Activated naive CD4-positive, alpha-beta T cell treated with anti-CD3 and anti-CD28 coated beads, Interleukin-2, amount 50 U/mL, for 24 hours (primary cell): ENCODE results near the gene NUP50.
A peak's percentile ranks its signal among the peaks of the same experiment; 100 is the strongest.

Experiments used
- H3K27ac Mint-ChIP-seq: one replicate; pipeline ENCODE4 v1.8.0; 2021; ENCODE audit warnings: mild to moderate bottlenecking, mixed read lengths
- H3K27me3 Mint-ChIP-seq: one replicate; pipeline ENCODE4 v1.8.0; 2021; ENCODE audit warnings: mixed read lengths
- H3K36me3 Mint-ChIP-seq: one replicate; pipeline ENCODE4 v1.8.0; 2021; ENCODE audit warnings: mixed read lengths
- H3K4me1 Mint-ChIP-seq: one replicate; pipeline ENCODE4 v1.8.0; 2021; ENCODE audit warnings: mixed read lengths
- H3K4me3 Mint-ChIP-seq: one replicate; pipeline ENCODE4 v1.8.0; 2021; ENCODE audit warnings: mild to moderate bottlenecking, mixed read lengths
- H3K9me3 Mint-ChIP-seq: one replicate; pipeline ENCODE4 v1.8.0; 2021; ENCODE audit warnings: mixed read lengths

NUP50 gene

DNA sequence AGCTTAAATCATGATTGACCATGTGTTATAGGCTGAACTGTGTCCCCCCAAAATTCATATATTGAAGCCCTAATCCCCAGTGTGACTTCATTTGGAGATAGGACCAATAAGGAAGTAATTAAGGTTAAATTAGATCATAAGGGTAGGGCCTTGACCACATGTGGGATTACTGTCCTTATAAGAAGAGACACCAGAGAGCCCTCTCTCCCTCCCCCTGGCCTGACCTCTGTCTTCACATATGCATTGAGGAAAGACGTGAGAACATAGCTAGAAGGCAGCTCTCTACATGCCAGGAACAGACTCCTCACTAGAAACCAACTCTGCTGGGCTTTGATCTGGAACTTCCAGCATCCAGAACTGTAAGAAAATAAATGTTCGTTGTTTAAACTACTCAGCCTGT is 13.6 kb upstream of the NUP50 start:
- Mint-ChIP-seq H3K4me3 (no peak overlapping the region), H3K27ac (no peak overlapping the region), H3K4me1 (peaks cover 4% of the 10 kb centered on the region), H3K36me3 (peaks cover 15% of the 10 kb centered on the region), H3K9me3 (no peaks in the 10 kb centered on the region), H3K27me3 (no peaks in the 10 kb centered on the region)

DNA sequence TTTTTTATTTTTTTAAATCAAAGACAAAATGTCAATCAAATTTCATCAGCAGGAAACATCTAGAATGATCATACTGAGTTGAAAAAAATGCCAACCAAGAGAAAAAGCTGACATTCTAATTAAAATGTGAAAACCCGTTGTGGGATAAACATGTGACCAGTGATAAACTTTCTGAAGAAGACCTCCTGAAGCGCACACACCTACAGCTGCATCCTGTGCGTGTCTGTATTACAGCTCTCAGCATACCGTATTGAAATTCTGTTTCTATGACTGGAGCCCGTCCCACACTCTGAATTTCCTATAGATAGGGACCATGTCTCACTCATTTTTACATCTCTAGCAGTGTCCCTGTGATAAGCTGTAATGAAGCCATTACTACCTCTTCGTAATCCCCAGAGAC is 12.2 kb upstream of the NUP50 start:
- Mint-ChIP-seq H3K27me3 (no peaks in the 10 kb centered on the region), H3K9me3 (no peaks in the 10 kb centered on the region), H3K36me3 (peaks cover 16% of the 10 kb centered on the region), H3K27ac (no peak overlapping the region), H3K4me1 (peaks cover 4% of the 10 kb centered on the region), H3K4me3 (no peak overlapping the region)

- Mint-ChIP-seq H3K9me3 (no peaks in the 10 kb centered on the region), H3K4me3 (no peak overlapping the region), H3K36me3 (peaks cover 20% of the 10 kb centered on the region), H3K4me1 (peaks cover 4% of the 10 kb centered on the region), H3K27me3 (no peaks in the 10 kb centered on the region), H3K27ac (no peak overlapping the region)
Measured at GRCh38 chr22:45154383-45154782, 9.3 kb upstream of the NUP50 start.

DNA sequence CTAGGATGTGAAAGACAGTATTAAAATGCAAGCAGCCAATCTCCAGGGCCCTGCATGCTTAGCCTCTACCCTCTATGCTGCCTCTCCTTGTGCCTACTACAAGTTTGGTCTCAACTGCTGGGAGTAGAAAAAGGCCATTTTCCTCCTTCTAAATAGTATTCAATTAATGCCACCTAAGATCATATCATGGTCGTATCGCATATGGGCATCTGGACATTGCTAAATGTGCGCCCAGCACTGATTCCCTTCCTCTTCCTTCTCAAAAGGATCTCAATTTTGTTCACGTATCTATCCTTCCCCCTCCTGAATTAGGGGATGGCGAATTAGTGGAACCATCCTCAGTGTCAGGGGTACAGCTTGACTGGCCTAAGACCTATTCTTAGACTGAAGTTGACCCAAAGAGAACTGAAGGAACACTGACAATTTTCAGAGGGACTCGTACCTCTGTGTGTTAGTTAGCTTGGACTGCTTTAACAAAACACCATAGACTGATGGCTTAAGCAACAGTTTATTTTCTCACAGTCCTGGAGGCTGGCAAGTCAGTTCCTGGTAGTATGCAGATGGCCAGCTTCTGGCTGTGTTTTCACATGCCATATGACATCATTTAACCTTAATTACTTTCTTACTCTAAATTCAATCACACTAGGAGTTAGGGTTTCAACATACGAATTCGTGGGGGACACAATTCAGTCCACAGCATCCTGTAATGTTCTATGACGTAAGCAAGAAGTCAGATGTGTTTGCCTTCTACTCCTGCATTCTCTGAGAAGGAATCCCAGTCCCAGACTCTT is 8.5 kb upstream of the NUP50 start:
- Mint-ChIP-seq H3K9me3 (no peaks in the 10 kb centered on the region), H3K4me3 (no peak overlapping the region), H3K36me3 (peaks cover 18% of the 10 kb centered on the region), H3K27me3 (no peaks in the 10 kb centered on the region), H3K27ac (no peak overlapping the region), H3K4me1 (peaks cover 11% of the 10 kb centered on the region)

GRCh38 chr22:45157907-45158306 is 5.8 kb upstream of the NUP50 start:
- Mint-ChIP-seq H3K4me1 (peaks cover 23% of the 10 kb centered on the region), H3K27me3 (no peaks in the 10 kb centered on the region), H3K4me3 (no peak overlapping the region), H3K36me3 (peaks cover 18% of the 10 kb centered on the region), H3K27ac (no peak overlapping the region), H3K9me3 (no peaks in the 10 kb centered on the region)

GRCh38 chr22:45159652-45160462 is 3.9 kb upstream of the NUP50 start:
- Mint-ChIP-seq H3K27ac (no peak overlapping the region), H3K27me3 (no peaks in the 10 kb centered on the region), H3K9me3 (no peaks in the 10 kb centered on the region), H3K4me1 (peaks cover 25% of the 10 kb centered on the region), H3K4me3 (peak overlapping the region; percentile 43), H3K36me3 (peaks cover 16% of the 10 kb centered on the region)

- Mint-ChIP-seq H3K27ac (no peak overlapping the region), H3K36me3 (peaks cover 9% of the 10 kb centered on the region), H3K27me3 (no peaks in the 10 kb centered on the region), H3K4me1 (peaks cover 49% of the 10 kb centered on the region), H3K4me3 (peak overlapping the region; percentile 92), H3K9me3 (no peaks in the 10 kb centered on the region)
Measured at GRCh38 chr22:45162531-45162930, 1.2 kb upstream of the NUP50 start.

DNA sequence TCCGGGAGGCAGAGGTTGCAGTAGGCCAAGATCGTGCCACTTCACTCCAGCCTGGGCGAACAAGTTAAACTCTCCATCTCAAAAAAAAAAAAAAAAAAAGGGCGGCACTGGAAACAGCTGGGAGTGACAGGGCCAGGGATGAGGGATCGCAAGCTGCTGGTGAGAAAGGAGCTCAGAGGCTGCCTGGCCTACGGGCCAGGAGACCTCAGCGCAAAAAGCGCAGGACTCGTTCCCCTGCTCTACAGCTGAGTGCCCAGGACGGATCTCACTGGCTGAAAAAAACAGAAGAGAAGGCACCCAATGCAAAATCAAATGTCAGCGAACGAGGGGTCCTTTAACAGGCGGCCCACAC is 650 bp upstream of the NUP50 start:
- H3K36me3 Mint-ChIP-seq = peaks cover 9% of the 10 kb centered on the region
- H3K9me3 Mint-ChIP-seq = no peaks in the 10 kb centered on the region
- no peaks in the 10 kb centered on the region for H3K27me3 Mint-ChIP-seq
- H3K4me3 Mint-ChIP-seq = peak overlapping the region; percentile 92
- peaks cover 50% of the 10 kb centered on the region for H3K4me1 Mint-ChIP-seq
- H3K27ac Mint-ChIP-seq = no peak overlapping the region

DNA sequence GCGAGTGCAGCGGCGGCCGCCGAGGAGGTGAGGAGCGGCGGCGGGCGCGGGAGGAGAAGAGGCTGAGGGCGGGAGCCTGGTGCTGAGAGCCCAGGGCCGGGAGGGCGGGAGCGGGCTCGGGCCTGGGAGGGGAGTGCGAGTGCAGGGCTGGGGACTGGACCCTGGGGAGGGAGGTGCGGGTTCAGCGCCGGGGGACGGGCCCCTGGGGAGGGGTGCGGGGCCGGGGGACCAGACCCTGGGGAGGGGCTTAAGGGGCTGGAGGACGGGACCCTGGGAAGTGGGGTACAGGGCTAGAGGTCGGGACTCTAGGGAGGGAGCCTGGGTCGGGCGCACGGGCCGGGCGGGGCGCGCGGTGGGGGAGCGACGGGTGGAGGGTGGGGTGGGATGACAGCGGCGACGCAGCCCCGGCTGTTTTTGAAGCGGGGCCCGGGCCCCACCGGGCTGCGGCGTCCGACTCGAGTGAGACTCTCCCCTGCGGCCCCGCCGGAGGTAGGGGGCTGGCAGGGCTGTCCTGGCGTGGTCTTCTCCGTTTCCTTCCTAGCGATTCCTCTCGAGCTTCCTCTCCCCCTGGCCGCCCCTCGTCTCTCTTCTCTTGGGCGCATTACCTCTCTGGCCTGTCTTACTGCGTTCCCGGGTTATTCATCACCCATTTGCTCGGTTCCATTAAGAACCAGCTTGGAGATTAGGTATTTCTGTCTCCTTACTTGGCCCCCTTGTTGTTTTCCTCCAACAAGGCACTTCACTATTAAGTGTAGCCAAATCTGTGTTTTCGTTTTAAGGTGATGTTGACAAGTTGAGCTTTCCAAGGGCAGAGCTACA is 754 bp downstream of the NUP50 start:
- Mint-ChIP-seq H3K4me3 (peak overlapping the region; percentile 98), H3K27ac (peak overlapping the region; percentile 99), H3K36me3 (peaks cover 12% of the 10 kb centered on the region), H3K4me1 (peaks cover 61% of the 10 kb centered on the region), H3K9me3 (no peaks in the 10 kb centered on the region), H3K27me3 (no peaks in the 10 kb centered on the region)

DNA sequence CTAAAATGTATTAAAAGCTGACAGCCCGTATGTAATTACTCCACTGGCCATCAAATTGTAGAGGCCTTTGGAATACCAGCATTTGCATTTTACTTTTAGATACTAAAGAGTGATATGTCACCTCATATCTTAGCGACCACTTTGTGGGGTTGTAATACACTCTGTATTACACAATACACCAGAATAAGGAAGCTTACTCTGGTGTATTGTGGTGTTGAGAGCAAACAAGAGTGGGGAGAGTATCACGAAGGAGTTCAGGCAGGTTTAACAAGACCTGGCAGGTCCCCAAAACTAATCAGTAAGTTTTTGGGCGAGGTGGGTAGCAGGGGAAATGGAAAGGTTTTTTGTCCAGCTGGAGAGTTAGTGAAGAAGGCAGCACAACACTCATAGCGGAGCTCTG is 3.2 kb downstream of the NUP50 start:
- no peaks in the 10 kb centered on the region for H3K9me3 Mint-ChIP-seq
- H3K4me1 Mint-ChIP-seq = peaks cover 68% of the 10 kb centered on the region
- peaks cover 19% of the 10 kb centered on the region for H3K36me3 Mint-ChIP-seq
- peak overlapping the region; percentile 26 for H3K4me3 Mint-ChIP-seq
- H3K27me3 Mint-ChIP-seq = no peaks in the 10 kb centered on the region
- H3K27ac Mint-ChIP-seq = peak overlapping the region; percentile 15

- H3K36me3 Mint-ChIP-seq = peaks cover 24% of the 10 kb centered on the region
- no peaks in the 10 kb centered on the region for H3K27me3 Mint-ChIP-seq
- peak overlapping the region; percentile 96 for H3K27ac Mint-ChIP-seq
- H3K4me3 Mint-ChIP-seq = peak overlapping the region; percentile 56
- H3K4me1 Mint-ChIP-seq = peaks cover 85% of the 10 kb centered on the region
- no peaks in the 10 kb centered on the region for H3K9me3 Mint-ChIP-seq
Measured at GRCh38 chr22:45169591-45170466, 6.1 kb downstream of the NUP50 start.

GRCh38 chr22:45171830-45172229 is 8.1 kb downstream of the NUP50 start:
- Mint-ChIP-seq H3K9me3 (no peaks in the 10 kb centered on the region), H3K27ac (peak overlapping the region; percentile 94), H3K27me3 (no peaks in the 10 kb centered on the region), H3K4me1 (peaks cover 87% of the 10 kb centered on the region), H3K4me3 (peak overlapping the region; percentile 28), H3K36me3 (peaks cover 30% of the 10 kb centered on the region)

- Mint-ChIP-seq H3K27ac (peak overlapping the region; percentile 93), H3K36me3 (peaks cover 30% of the 10 kb centered on the region)
Measured at GRCh38 chr22:45172881-45173585, 9.3 kb downstream of the NUP50 start.

GRCh38 chr22:45179276-45180049 is 15.7 kb downstream of the NUP50 start:
- Mint-ChIP-seq H3K4me3 (peak overlapping the region; percentile 44), H3K4me1 (peaks cover 58% of the 10 kb centered on the region)

More at GRCh38 chr22:45172881-45173585, 9.3 kb downstream of the NUP50 start:
- H3K9me3 Mint-ChIP-seq = no peaks in the 10 kb centered on the region
- H3K4me3 Mint-ChIP-seq = peak overlapping the region; percentile 48
- no peaks in the 10 kb centered on the region for H3K27me3 Mint-ChIP-seq
- peaks cover 88% of the 10 kb centered on the region for H3K4me1 Mint-ChIP-seq

More at GRCh38 chr22:45179276-45180049, 15.7 kb downstream of the NUP50 start:
- Mint-ChIP-seq H3K36me3 (peaks cover 26% of the 10 kb centered on the region), H3K27me3 (no peaks in the 10 kb centered on the region), H3K9me3 (no peaks in the 10 kb centered on the region), H3K27ac (peak overlapping the region; percentile 51)
